Lower lobe of right lung (tissue), 2 donors: ENCODE measurements around the gene DNAH17. TPM values are rescaled to one million over a fixed set of nuclear protein-coding genes. Genes with fewer than 3 reads are reported as not detected.
A peak's percentile ranks its signal among the peaks of the same experiment; 100 is the strongest.

Source experiments
- ATAC-seq, 2 donors: fragments of 200-7000 bp; cut with Tn5 transposase; one replicate each; pipeline ENCODE4 v1.9.1; 2020 to 2022; ENCODE audit warnings: mild to moderate bottlenecking in 2 of 2, moderate library complexity in 2 of 2
- DNase-seq: peaks from one replicate; pipeline ENCODE4 v3.0.0-alpha.2; 2020
- H3K27ac ChIP-seq: fragments of 200-600 bp; one replicate; pipeline ENCODE4 v1.8.0; 2022
- H3K27me3 ChIP-seq: fragments of 200-600 bp; one replicate; pipeline ENCODE4 v1.8.0; 2022; ENCODE audit warnings: low read depth
- H3K36me3 ChIP-seq: fragments of 200-600 bp; one replicate; pipeline ENCODE4 v1.8.0; 2022; ENCODE audit warnings: mild to moderate bottlenecking
- H3K4me1 ChIP-seq: fragments of 200-600 bp; one replicate; pipeline ENCODE4 v1.8.0; 2022
- H3K4me3 ChIP-seq: fragments of 200-600 bp; one replicate; pipeline ENCODE4 v1.8.0; 2022; ENCODE audit warnings: mild to moderate bottlenecking
- H3K9me3 ChIP-seq: fragments of 200-600 bp; one replicate; pipeline ENCODE4 v1.8.0; 2022
- intact Hi-C: fragments of 100-400 bp; cut with DNase I; formaldehyde crosslinking; loops from one replicate; pipeline ENCODE4 v1.11.0; 2022
- total RNA-seq: library from RNA; stranded (reverse); fragmentation: NEBNext Ultra II Directional; extraction: Animal tissue kit (Norgen Biotek cat#: 25700); gene quantifications from one replicate; pipeline ENCODE4 v1.2.1, GENCODE V29; 2021
- TF ChIP-seq, protein P1 (sequence below): fragments of 200-600 bp; IDR thresholded peaks from one replicate; pipeline ENCODE4 v1.8.0; 2022; ENCODE audit warnings: antibody characterized with exemption, mild to moderate bottlenecking
- donor health status: DM: no; HTN: yes; CAD: no; lungs with severe emphysema.

Gene DNAH17
- total RNA-seq, 1 donor from 2014 or later = 2.8 TPM

DNA sequence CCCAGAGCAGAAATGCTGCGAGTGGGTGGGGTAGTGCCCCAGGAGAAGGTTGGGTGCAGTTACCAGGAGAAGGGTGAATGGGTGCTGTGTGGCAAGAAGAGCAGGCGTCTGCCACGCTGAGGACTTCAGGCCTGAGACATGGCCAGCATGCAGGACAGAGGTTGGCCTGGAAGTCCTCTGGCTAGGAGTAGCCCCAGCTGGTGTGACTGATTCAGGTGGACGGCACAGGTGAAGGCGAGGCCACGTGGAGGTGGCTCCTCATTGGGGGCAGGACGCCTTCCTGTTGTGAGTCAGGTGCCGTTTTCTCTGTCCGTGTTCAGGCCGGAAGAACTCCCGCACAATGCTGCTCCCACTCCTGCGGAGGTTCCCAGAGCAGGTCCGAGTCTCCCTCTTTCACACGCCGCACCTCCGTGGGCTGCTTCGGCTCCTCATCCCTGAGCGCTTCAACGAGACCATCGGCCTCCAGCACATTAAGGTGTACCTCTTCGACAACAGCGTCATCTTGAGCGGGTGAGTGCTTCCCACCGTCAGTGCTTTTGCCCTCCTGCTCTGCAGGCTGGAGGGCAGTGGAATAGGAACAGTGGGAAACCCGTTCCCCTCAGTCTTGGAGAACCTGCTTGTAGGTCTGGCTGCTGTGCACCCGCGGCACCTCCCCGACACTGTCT, 178.0 kb downstream of the DNAH17 start:
- no peak overlapping the region for H3K27ac ChIP-seq
- no peak overlapping the region for H3K4me3 ChIP-seq
- H3K9me3 ChIP-seq = no peaks in the 10 kb centered on the region
- peaks cover 41% of the 10 kb centered on the region for H3K4me1 ChIP-seq
- TF ChIP-seq, protein P1, sequence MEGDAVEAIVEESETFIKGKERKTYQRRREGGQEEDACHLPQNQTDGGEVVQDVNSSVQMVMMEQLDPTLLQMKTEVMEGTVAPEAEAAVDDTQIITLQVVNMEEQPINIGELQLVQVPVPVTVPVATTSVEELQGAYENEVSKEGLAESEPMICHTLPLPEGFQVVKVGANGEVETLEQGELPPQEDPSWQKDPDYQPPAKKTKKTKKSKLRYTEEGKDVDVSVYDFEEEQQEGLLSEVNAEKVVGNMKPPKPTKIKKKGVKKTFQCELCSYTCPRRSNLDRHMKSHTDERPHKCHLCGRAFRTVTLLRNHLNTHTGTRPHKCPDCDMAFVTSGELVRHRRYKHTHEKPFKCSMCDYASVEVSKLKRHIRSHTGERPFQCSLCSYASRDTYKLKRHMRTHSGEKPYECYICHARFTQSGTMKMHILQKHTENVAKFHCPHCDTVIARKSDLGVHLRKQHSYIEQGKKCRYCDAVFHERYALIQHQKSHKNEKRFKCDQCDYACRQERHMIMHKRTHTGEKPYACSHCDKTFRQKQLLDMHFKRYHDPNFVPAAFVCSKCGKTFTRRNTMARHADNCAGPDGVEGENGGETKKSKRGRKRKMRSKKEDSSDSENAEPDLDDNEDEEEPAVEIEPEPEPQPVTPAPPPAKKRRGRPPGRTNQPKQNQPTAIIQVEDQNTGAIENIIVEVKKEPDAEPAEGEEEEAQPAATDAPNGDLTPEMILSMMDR = no peak
- no peak for DNase-seq
- H3K27me3 ChIP-seq = no peaks in the 10 kb centered on the region
- intact Hi-C loops = no loop called here
- ATAC-seq = no peak
- H3K36me3 ChIP-seq = peaks cover 95% of the 10 kb centered on the region

DNA sequence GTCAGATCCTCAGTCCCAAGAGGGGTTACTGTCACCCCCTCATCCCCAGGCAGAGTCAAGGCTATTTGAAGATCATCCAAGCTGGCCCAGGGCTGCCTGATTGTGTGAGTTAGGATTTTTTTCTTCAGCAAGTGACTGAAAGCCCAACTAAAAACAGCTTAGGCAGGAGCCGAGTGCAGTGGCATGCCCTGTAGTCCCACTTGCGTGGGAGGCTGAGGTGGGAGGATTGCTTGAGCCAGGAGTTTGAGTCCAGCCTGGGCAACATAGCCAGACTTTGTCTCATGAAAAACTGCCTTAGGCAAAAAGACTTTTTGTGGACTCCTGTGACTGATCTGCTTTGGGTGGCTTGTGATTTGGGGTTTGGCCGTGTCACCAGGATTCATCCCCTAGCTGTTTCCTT, 178.8 kb downstream of the DNAH17 start:
- intact Hi-C loops = no loop called here
- no peaks in the 10 kb centered on the region for H3K27me3 ChIP-seq
- DNase-seq (no peak), ATAC-seq (no peak)
- no peak overlapping the region for H3K4me3 ChIP-seq
- peaks cover 95% of the 10 kb centered on the region for H3K36me3 ChIP-seq
- no peak overlapping the region for H3K27ac ChIP-seq
- H3K9me3 ChIP-seq = no peaks in the 10 kb centered on the region
- peaks cover 45% of the 10 kb centered on the region for H3K4me1 ChIP-seq
- TF ChIP-seq, protein P1 = no peak

DNA sequence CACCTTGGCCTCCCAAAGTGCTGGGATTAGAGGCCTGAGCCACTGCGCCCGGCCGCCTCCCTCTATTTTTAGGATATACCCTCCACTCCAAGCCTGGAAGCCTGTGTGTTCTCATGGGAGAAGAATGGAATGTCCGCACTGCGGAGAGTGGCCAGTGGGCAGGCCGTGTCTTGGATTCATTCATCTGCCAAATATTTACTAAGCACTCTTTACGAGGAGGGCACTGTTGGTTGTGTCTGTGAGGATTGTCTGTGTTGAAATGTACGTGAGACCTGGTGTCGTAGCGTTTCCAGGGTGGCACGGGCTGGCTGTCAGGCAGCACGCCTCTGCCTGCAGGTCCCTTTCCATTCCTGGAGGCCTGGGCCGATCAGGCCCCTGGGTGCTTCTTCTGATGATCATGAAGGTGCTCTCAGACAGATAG, 179.5 kb downstream of the DNAH17 start:
- ATAC-seq (peak; percentile 75 to 86), DNase-seq (no peak)
- no peaks in the 10 kb centered on the region for H3K27me3 ChIP-seq
- H3K9me3 ChIP-seq = no peaks in the 10 kb centered on the region
- intact Hi-C loops = no loop called here
- peaks cover 47% of the 10 kb centered on the region for H3K4me1 ChIP-seq
- H3K27ac ChIP-seq = peak overlapping the region; percentile 56
- H3K4me3 ChIP-seq = no peak overlapping the region
- TF ChIP-seq, protein P1 = no peak
- H3K36me3 ChIP-seq = peaks cover 94% of the 10 kb centered on the region

DNA sequence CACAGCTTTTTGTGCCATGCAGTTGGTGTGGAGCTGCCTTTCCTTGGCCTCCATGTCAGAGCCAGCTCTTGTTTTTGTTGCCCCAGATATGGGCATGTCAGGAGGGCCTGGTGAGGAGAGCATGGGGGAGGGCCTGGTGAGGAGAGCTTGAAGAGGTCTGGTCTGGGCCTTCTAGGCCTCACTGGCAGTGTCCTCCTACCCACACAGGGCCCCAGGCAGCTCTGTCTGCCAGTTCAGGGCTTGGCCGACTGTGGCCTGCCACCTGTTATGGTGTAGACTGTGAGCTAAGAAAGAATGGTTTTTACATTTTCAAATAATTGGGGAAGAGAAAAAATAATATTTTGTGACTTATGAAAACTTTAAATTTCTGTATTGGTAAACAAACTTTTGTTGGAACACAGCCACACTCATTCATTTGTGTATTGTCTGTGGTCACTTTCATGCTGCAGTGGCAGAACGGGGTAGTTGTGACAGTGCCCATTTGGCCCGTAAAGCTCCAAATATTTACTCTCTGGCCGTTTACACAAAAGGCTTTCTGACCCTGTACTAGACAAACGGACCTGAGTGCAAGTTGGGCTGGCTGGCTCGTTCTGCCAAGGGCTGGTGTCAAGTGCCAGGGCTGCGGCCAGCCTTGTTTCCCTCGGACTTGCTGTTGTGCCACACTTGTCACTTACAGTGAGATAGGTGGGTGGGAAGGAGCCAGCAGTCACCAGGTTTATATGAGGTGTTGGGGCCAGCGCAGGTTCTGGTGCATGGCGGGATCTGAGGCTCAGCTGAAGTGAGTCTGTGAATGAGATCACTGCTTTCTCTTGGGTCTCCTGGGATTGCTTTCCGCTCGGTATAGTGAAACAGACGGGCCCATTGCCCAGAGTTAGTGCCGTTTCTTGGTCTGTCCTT, 180.5 kb downstream of the DNAH17 start:
- peaks cover 88% of the 10 kb centered on the region for H3K36me3 ChIP-seq
- H3K4me1 ChIP-seq = peaks cover 57% of the 10 kb centered on the region
- DNase-seq (peak; percentile 70), ATAC-seq (peak; percentile 62 to 66)
- TF ChIP-seq, protein P1 = no peak
- no peak overlapping the region for H3K4me3 ChIP-seq
- H3K9me3 ChIP-seq = no peaks in the 10 kb centered on the region
- no peaks in the 10 kb centered on the region for H3K27me3 ChIP-seq
- H3K27ac ChIP-seq = peak overlapping the region; percentile 56
- intact Hi-C loops = no loop called here

DNA sequence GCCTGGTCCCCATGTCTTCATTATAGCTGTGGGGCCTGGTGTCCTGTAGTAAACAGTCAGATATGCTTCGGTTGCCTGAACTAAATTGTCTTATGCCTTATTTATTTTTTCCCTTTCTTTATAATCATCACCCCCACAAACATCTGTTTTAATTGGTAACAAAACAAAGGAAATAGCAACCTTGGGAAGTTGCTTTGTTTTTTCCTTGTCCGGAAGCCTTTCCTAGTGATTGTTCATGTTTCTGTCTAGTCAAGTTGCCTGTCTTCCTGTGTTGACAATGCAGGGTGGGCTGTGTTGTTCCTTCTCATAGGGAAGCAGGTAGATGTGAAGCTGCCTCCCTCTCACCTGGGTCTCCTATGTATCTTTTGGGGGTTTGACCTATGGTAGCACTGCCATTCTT, 182.0 kb downstream of the DNAH17 start:
- peaks cover 70% of the 10 kb centered on the region for H3K4me1 ChIP-seq
- H3K27me3 ChIP-seq = no peaks in the 10 kb centered on the region
- DNase-seq (no peak), ATAC-seq (no peak)
- no peak overlapping the region for H3K4me3 ChIP-seq
- H3K27ac ChIP-seq = peak overlapping the region; percentile 57
- intact Hi-C loops = no loop called here
- H3K9me3 ChIP-seq = no peaks in the 10 kb centered on the region
- TF ChIP-seq, protein P1 = no peak
- peaks cover 82% of the 10 kb centered on the region for H3K36me3 ChIP-seq
